ENCODE measurements around the gene ARHGAP6. TPM values are rescaled to one million over a fixed set of nuclear protein-coding genes. Genes with fewer than 3 reads are reported as not detected.

Gene ARHGAP6
- total and polyA plus RNA-seq, 3 donors from 2014 or later: 4.8 to 11.8 (median 5.7) TPM

DNA sequence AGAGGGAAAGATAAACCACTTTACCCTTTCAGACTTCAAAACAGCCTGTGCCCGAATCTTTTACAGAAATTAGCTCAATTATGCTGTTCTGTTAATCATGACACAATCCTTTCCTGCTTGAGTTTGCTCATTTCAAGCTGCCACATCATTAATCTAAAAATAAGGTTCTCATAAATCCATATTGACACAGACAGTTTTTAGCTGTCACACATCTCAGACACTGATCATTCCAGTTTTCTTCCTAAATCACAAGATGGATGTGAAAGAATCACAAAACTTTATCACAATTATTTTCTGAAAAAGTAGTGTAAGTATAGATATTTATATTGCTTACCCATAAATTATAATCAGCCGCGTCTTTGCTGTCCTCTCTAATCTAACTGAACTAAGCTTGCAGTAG, 400.4 kb downstream of the ARHGAP6 start:
- Histone ChIP-seq H3K27me3 (no peaks in the 10 kb centered on the region), H3K36me3 (ENCODE audit: low read depth, missing control alignments) (no peaks in the 10 kb centered on the region), H3K9me3 (no peaks in the 10 kb centered on the region), H3K27ac (peak overlapping the region in 1 of 2 donors; percentile 24), H3K4me1 (no peaks in the 10 kb centered on the region), H3K4me3 (no peak overlapping the region)
- WGBS, 2 donors: 33 to 37% methylated on average over 3 of the region's 3 CpGs
- TF ChIP-seq, protein P1, sequence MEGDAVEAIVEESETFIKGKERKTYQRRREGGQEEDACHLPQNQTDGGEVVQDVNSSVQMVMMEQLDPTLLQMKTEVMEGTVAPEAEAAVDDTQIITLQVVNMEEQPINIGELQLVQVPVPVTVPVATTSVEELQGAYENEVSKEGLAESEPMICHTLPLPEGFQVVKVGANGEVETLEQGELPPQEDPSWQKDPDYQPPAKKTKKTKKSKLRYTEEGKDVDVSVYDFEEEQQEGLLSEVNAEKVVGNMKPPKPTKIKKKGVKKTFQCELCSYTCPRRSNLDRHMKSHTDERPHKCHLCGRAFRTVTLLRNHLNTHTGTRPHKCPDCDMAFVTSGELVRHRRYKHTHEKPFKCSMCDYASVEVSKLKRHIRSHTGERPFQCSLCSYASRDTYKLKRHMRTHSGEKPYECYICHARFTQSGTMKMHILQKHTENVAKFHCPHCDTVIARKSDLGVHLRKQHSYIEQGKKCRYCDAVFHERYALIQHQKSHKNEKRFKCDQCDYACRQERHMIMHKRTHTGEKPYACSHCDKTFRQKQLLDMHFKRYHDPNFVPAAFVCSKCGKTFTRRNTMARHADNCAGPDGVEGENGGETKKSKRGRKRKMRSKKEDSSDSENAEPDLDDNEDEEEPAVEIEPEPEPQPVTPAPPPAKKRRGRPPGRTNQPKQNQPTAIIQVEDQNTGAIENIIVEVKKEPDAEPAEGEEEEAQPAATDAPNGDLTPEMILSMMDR (IDR thresholded peaks at IDR 0.05): no peak
- TF ChIP-seq POLR2A (IDR thresholded peaks at IDR 0.05): no peak
- intact Hi-C loops (cut with DNase I; ENCODE audit: low total_unique reads): no loop called here
- no peak for DNase-seq

DNA sequence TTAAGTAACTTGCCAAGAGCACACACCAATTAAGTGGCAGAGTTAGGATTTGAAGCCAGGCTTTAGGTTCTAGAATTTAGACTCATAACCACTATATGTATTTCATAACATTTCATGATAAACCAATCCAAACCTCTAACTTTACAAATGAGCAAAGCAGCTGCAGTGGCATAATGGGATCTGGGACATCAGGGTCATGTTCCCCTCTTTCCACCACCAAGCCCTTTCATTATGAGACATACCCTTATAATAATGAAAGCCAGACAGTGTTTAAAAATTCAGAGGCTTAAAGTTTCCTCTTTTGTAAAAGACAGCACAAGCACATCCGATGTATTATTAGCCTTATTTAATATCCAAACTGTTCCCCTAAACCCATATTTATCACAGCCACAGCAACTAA, 400.8 kb downstream of the ARHGAP6 start:
- no peaks in the 10 kb centered on the region for H3K27me3 ChIP-seq
- no peaks in the 10 kb centered on the region for H3K4me1 ChIP-seq
- WGBS, 2 donors: 43 to 57% methylated on average over 1 of the region's 1 CpG
- H3K27ac ChIP-seq: peak overlapping the region in 1 of 2 donors; percentile 24
- H3K9me3 ChIP-seq: no peaks in the 10 kb centered on the region
- TF ChIP-seq, protein P1 (IDR thresholded peaks at IDR 0.05): no peak
- no peak for TF ChIP-seq POLR2A (IDR thresholded peaks at IDR 0.05)
- H3K4me3 ChIP-seq: no peak overlapping the region
- intact Hi-C loops (cut with DNase I; ENCODE audit: low total_unique reads): no loop called here
- no peaks in the 10 kb centered on the region for H3K36me3 ChIP-seq (ENCODE audit: low read depth, missing control alignments)
- no peak for DNase-seq

DNA sequence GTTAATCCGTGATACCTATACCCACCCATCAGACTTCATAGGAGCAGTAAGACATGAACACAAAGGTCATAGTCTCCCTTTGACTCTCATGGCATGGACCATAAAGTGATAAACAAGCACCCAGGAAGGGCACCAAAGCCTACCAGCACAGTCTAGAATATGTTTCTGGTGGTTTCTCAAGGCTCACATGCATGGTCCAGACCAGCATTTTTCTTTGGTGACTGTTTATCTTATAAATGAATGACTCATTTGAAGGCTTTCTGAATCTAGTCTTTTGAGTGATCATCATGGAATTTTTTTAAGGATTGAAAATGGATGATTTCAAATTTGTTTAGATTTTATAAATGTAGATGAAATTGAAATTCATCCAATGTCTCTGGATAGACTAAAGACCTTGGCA, 404.5 kb downstream of the ARHGAP6 start:
- TF ChIP-seq, protein P1 (IDR thresholded peaks at IDR 0.05): no peak
- no peak for TF ChIP-seq POLR2A (IDR thresholded peaks at IDR 0.05)
- no peak overlapping the region for H3K4me3 ChIP-seq
- no peak for DNase-seq
- WGBS, 2 donors: 85 to 100% methylated on average over 1 of the region's 1 CpG
- H3K4me1 ChIP-seq: no peaks in the 10 kb centered on the region
- no peaks in the 10 kb centered on the region for H3K36me3 ChIP-seq (ENCODE audit: low read depth, missing control alignments)
- no peaks in the 10 kb centered on the region for H3K9me3 ChIP-seq
- intact Hi-C loops (cut with DNase I; ENCODE audit: low total_unique reads): no loop called here
- H3K27ac ChIP-seq: no peak overlapping the region
- no peaks in the 10 kb centered on the region for H3K27me3 ChIP-seq

DNA sequence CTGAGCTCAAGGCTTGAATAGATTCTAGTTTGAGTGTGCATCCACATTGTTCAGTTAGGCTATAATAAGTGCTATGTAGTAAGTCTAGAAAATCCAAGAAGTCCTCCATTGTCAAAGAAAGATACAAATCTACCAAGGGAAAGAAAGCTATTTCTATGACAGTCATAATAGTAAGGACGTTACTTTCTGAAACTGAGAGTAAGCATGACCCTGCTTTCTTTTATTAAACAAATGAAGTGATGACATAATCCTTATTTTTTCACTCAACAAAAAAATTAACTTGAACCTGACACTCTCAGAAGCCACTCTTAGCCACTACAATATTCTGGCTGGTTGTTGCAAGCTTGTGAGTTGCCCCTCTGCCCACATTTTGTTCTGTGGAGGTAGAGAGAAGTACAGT, 406.3 kb downstream of the ARHGAP6 start:
- WGBS, 2 donors: 83 to 100% methylated on average over 1 of the region's 1 CpG
- Histone ChIP-seq H3K36me3 (ENCODE audit: low read depth, missing control alignments) (no peaks in the 10 kb centered on the region), H3K4me1 (no peaks in the 10 kb centered on the region), H3K27me3 (no peaks in the 10 kb centered on the region), H3K4me3 (no peak overlapping the region), H3K27ac (no peak overlapping the region), H3K9me3 (no peaks in the 10 kb centered on the region)
- no peak for TF ChIP-seq POLR2A (IDR thresholded peaks at IDR 0.05)
- TF ChIP-seq, protein P1 (IDR thresholded peaks at IDR 0.05): no peak
- intact Hi-C loops (cut with DNase I; ENCODE audit: low total_unique reads): no loop called here
- no peak for DNase-seq

DNA sequence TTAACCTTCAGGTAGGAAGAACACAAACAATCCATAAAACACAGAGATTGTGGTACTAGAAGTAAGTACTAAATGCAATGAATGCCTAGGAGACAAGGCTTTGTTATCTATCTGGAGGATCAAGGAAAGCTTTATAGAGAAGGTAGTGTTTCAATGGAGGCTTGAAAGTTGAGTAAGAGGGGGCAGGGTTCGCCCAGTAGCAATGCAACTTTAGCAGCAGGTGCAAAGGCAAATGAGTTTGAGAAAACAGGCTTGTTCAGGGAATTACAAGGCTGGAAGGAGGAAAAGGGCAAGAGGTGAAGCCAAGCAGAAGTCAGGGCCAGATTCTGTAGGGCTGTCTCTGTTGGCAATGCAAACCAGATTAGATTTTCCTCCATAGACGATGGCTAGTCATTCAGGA, 408.0 kb downstream of the ARHGAP6 start:
- Histone ChIP-seq H3K36me3 (ENCODE audit: low read depth, missing control alignments) (no peaks in the 10 kb centered on the region), H3K27me3 (no peaks in the 10 kb centered on the region), H3K27ac (no peak overlapping the region), H3K9me3 (no peaks in the 10 kb centered on the region), H3K4me1 (no peaks in the 10 kb centered on the region), H3K4me3 (no peak overlapping the region)
- DNase-seq: no peak
- TF ChIP-seq, protein P1 (IDR thresholded peaks at IDR 0.05): no peak
- TF ChIP-seq POLR2A (IDR thresholded peaks at IDR 0.05): no peak
- intact Hi-C loops (cut with DNase I; ENCODE audit: low total_unique reads): no loop called here
- 70 to 82% methylated on average over 2 of the region's 2 CpGs for WGBS, 2 donors
